Inferior parietal cortex (tissue), 1 donor: ENCODE measurements around the gene CXCR6.

ENCODE experiments used
- DNase-seq: peaks from one replicate; pipeline ENCODE4 v3.0.0-alpha.2; 2016; ENCODE audit errors: extremely low spot score

Gene CXCR6

GRCh38 chr3:45948311-45948781 is 5.1 kb downstream of the CXCR6 start:
- no peak for DNase-seq

GRCh38 chr3:45948881-45949280 is 5.6 kb downstream of the CXCR6 start:
- DNase-seq: no peak

GRCh38 chr3:45949432-45949831 is 6.2 kb downstream of the CXCR6 start:
- DNase-seq: no peak

- no peak for DNase-seq
Observed at GRCh38 chr3:45950131-45950530, 6.9 kb downstream of the CXCR6 start.

GRCh38 chr3:45950686-45951600 is 7.7 kb downstream of the CXCR6 start:
- DNase-seq: no peak

DNA sequence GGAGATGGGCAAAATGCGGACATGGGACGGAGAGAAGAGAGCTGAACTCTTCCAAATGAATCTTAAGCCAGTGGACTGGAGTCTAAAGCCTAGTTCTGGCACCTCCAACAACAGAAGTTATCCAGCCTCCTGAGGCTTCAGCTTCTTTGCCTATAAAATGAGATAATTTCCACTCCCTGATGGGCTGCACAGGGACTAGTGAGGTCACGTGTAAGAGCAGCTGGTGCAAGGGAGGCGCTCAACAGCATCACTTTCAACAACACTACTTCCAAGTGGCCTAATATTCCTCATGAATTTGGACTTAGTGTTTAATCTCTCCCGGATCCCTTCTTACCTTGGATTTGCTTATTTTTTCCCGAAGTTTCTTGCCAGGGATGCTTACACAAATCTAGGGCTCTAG is 8.7 kb downstream of the CXCR6 start:
- no peak for DNase-seq

DNA sequence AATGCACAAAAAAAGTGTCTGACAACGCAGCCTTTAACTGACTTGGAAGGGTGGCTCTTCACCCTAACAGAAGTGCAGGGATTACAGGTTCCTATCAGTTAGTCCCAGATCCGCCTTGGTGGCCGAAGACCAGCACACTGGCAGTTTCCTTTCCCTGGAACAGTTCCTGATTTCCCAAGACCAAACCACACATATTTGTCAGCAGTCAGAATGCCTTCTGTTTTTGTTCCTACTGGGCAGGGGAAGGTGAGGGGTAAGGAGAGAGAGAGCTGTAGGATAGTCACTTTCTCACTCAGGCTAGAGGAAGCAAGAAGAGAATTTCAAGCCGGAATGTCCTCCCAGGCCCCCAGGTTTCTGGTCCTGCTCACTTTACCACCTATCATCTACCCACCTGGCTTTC is 9.2 kb downstream of the CXCR6 start:
- no peak for DNase-seq

DNA sequence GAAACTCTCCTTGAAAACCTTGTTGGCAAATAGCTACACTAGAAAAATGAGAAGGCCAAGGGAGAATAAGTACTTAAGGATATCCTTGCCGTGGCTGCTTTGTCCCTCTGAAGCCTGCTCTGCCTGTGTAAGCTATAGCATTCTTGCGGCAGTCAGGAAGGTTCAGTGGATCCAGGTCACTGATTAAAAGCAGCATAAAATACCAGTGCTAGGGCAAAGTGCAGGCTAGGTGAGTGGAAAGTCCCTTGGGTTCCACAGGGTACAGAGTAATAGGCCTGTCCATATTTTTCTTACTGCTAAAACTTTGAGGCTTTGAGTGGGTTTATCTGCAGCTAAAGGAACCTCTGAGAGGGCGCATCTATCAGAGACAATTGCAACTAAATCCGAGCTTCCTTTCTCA is 10.3 kb downstream of the CXCR6 start:
- no peak for DNase-seq

DNA sequence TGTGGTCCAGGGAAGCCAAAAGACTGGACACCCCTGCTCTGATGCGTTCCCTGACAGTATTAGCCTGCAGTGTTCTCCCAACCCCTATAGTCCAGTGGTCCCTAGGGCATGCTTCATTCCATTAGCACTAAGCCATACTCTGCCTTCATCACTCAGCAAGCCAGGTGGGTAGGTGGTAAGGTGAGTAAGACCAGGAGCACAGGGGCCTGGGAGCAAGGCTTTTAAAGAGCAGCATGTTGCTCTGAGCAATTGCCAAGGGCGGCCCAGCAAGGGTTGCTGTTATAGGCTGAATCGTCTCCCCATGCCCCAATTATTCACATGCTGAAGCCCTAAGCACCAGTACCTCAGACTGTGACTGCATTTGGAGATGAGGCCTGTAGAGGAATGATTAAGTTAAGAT is 11.0 kb downstream of the CXCR6 start:
- no peak for DNase-seq

GRCh38 chr3:45955017-45955647 is 11.9 kb downstream of the CXCR6 start:
- no peak for DNase-seq

GRCh38 chr3:45955706-45956105 is 12.4 kb downstream of the CXCR6 start:
- DNase-seq: no peak

- peak; percentile 60 for DNase-seq
Observed at GRCh38 chr3:45957586-45957985, 14.3 kb downstream of the CXCR6 start.

- DNase-seq: no peak
Observed at GRCh38 chr3:45958321-45958791, 15.1 kb downstream of the CXCR6 start.

GRCh38 chr3:45959201-45959600 is 15.9 kb downstream of the CXCR6 start:
- DNase-seq: no peak

GRCh38 chr3:45960289-45960688 is 17.0 kb downstream of the CXCR6 start:
- no peak for DNase-seq

- DNase-seq: no peak
Observed at GRCh38 chr3:45962033-45962432, 18.8 kb downstream of the CXCR6 start.

DNA sequence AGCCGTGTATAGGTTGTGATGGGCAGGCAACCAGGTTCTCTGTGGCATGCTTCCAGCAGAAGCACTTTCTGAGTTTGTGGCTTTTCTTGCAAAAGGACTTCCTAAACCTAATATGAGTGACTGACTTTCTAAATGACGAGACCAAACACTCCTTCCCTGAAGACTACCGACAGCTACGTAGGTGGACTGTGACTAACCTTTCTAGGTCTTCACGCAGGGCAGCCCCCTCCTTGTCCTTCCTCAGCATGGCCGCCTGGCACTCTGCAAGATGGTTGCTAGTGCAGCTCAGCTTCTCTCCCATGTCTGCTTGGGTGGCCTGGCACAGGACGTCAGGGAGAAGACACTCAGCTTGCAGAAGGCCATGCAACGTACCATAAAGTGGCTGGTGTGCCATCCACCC is 20.9 kb downstream of the CXCR6 start:
- no peak for DNase-seq

DNA sequence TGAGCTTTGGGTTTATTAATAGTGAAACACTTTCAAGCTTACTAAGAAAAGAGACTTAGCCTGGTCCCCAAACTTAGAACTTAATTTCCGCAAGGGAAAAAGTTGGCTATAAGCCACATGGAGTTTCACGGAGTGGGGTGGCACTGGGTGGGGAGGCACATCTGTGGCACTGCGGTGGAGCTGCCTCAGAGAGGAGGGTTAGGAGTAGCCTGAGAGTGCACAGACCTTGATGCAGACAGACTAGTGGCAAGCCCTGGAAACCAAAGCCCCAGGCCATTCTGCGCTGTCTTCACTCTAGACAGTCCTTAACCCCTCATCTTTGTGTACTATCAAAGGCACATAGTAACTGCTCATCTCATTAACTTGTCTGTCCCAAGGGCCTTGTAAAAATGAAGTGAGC is 22.0 kb downstream of the CXCR6 start:
- DNase-seq: no peak

DNA sequence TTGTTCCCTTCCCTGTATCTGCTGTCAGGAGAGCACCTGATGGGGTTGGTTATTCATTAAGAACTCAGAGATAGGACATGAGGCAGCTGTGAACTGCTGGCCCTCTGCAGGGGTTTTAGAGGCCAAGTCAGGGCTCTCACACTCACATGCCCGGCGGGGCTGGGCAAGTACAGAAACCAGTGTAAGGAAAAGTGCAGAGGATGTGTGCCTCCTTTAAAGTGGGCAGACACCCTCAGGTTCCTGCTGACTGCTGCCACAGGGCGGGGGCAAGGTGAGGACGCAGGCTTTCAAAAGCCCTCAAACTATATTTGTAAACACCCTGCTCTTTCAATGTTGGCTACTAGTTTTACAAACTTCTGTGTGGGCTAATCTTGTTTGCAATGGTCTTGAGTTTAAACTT is 22.4 kb downstream of the CXCR6 start:
- no peak for DNase-seq

- DNase-seq: no peak
Observed at GRCh38 chr3:45966371-45966791, 23.1 kb downstream of the CXCR6 start.

DNA sequence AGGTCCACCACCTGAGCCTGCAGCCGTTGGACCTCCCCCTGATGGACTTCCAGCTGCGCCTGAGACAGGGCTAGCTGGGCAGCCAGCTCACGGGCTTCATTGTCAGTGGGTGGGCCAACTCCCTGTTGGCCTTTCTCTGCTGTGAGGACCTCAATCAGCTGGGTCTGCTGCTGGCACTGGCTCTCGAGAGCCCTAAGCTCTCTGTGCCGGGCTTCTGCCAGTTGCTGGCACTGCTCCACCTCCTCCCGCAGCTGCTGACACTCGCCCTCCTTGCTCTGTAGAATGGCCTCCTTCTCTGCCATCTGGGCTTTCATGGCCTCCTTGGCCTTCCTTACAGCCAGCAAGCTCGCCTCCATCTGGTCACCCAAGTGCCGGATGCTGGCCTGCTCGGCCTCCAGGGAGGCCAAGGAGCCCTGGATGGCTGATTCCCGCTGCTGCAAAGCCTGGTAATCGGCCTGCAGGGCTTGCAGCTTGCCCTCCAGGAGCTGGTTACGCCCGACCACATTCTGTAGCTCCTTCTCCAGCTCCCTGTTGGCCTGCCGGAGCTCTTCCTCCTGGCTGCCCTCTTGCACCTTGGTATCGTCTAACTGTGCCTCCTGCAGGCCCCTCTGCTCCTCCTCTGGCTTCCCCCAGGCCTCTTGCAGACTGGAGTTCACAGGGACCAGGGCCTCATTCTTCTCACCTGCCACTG is 23.8 kb downstream of the CXCR6 start:
- DNase-seq: peak; percentile 35

DNA sequence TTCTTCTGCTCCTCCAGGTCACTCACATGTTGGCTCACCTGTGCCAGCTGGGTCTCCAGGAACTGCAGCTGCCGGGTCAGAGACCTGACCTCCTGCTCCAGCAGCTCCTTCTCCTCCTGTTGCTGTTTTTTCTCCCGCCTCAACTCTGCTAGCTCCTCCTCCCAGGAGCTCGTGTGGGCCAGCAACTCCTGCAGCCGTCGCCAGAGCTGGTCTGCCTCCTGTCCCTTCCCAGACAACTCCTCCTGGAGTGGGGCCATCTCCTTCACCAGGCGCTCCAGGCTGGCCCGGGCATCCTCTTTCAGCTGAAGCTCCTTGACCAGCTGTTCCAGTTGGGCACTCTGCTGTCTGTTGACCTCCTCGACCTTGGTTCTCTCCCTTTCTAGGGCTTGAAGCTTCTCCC is 24.5 kb downstream of the CXCR6 start:
- no peak for DNase-seq
